GM19395 (cell line): Measurements from ENCODE around the gene C1orf94.
"Not testable (repeated sequence)": the region's sequence is repeated elsewhere in the genome, so short reads cannot be mapped to it uniquely, and the experiment has no call there.

Experiments used
- ATAC-seq: cut with Tn5 transposase; IDR thresholded peaks from one replicate; pipeline ENCODE4 v1.9.1; 2021; ENCODE audit warnings: mild to moderate bottlenecking, moderate library complexity; ENCODE audit not compliant: unreplicated experiment

The C1orf94 gene

GRCh38 chr1:34163792-34164731, 12.6 kb upstream of the C1orf94 start:
- no peak for ATAC-seq

GRCh38 chr1:34164771-34165391, 11.8 kb upstream of the C1orf94 start, which contains the start of gene CSMD2:
Gene CSMD2 (minus strand): TSS chr1:34165230. CDS start chr1:34165097, 133 bp downstream.
- no peak for ATAC-seq

DNA sequence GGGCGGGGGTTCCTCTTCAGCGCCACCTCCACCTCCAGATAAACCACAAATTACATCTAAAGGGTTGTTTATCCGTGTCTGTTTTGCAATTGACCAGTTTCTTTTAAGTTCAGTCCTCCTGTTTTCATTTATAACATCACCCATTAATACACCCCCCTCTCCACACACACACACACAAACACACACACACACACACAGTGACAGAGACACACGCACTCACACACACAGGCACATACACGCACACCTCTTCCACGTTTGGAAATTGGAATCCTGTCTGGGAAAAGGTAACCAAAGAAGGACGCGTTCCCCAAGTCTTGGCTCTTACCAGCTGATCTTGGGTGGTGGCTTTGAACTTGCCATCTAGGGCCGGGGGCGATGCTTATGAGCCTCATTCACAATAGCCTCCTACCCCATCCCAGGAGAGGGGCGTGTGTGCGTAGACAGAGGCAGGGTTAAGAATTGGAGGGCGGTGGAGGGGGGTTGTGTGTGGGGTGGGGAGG, 11.2 kb upstream of the C1orf94 start:
- no peak for ATAC-seq

DNA sequence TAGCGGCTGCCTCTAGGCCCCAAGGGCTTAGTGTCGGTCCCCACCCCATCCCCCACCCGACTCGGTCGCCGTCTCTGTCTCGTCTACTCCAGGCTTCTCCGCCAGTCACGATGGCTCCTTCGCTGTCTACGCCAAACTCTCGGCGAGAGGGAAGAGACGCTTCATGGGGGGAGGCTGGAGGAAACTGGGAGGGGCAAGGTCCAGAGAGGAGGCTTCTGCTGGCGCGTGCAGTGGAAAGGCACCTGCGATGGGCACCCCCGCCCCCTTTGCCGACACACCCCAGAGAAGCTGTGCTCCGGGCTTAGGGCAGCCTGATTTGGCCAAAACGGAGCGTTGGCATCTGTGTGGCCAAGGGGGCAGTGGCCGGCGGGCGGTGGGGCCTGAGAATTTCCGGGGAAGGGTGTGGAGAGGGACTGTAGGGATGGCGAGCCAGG, 10.5 kb upstream of the C1orf94 start:
- no peak for ATAC-seq

- no peak for ATAC-seq
Measured at GRCh38 chr1:34166625-34167361, 9.9 kb upstream of the C1orf94 start.

- ATAC-seq: no peak
Measured at GRCh38 chr1:34167389-34167788, 9.3 kb upstream of the C1orf94 start.

- ATAC-seq: no peak
Measured at GRCh38 chr1:34175744-34176143, 963 bp upstream of the C1orf94 start.

GRCh38 chr1:34178072-34178471, 1.4 kb downstream of the C1orf94 start:
- ATAC-seq: no peak

- ATAC-seq: not testable (repeated sequence)
Measured at GRCh38 chr1:34183381-34183780, 6.7 kb downstream of the C1orf94 start.

DNA sequence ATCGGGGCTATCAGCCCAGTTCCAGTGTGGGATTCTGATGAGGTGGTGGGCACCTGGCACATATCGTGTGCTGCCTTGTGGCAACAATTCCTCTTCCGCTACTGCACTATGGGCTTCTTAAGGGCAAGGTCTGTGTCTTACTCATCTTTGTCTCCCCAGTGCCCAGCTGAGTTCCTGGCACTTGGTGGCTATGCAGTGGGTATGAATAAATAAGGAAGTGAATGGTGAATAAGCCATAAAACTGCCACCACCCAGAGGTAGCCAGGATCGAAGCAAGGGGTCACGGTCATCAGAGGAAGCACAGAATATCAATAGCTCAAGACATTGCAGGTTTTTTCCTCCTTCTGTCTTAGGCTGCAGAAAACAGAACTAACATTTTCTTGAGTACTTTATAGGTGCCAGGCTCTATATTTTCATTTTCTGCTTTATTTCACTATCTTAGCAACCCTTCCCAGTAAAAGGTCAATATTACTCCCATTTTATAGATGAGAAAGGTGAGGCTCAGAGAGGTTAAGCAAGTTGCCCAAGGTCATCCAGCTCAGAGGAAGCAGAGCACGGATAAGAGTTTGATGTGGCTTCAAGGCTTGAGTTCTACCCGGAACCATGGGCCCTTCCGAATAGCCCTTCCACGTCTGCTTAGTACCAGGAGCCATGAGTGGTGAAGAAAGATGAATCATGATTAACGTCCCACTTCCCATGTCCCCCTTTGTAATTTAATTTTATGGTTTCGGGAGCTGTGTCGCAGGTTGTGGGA, 10.2 kb downstream of the C1orf94 start:
- ATAC-seq: no peak

DNA sequence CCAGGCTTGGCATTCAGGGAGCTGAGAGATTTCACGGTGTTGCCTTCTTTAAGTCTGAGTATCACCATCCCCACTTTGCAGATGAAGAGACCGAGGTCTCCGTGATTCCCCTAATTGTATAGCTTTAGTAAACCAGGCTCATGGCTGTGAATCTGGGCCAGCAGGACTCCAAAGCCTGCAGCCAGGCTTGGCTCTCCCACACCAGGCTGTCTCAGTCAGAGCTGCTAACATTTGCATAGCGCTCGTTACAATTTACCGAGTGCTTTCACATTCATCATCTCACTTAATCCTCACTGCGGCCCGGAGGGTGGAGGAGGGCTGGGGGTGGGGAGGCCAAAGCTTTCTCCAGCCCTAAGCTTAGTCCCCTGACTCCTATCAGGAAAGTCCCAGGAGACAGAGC, 11.7 kb downstream of the C1orf94 start:
- ATAC-seq: no peak

DNA sequence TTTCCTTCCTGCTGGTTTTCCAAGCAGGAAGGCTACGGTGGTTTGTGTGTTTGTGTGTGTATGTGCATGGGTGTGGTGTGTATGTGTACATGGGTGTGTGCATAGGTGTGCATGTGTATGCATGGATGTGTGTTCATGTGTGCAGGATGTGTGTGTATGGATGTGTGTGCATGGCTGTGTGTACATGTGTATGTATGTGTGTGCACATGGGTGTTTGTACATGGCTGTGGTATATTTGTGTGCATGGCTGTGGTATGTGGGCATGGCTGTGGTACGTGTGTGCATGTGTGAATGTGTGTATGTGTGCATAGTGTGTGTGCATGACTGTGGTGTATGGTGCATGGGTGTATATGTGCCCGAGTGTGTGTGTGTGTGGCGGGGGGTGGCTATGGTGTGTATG, 12.3 kb downstream of the C1orf94 start:
- ATAC-seq: no peak

DNA sequence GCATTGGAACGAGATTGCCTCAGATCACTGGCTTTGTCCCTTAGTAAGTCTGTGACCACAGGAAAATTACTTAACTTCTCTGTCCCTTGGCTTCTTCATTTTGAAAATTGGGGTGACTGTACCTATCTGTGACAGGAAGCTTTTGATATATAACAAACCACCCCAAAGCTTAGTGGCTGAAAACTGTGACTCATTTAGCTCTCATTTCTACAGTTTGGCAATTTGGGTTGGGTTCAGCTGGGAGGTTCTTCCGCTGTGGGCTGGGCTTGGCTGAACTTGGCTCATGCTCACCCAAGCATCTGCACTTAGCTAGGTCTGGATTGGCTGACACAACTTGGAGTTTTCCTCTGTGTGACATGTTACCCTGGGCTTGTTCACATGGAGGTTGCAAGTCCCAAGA, 14.0 kb downstream of the C1orf94 start:
- ATAC-seq: no peak

- no peak for ATAC-seq
Measured at GRCh38 chr1:34192621-34193020, 15.9 kb downstream of the C1orf94 start.

- no peak for ATAC-seq
Measured at GRCh38 chr1:34199927-34200326, 23.2 kb downstream of the C1orf94 start.

- ATAC-seq: no peak
Measured at GRCh38 chr1:34212673-34213072, 36.0 kb downstream of the C1orf94 start.

- ATAC-seq: no peak
Measured at GRCh38 chr1:34213956-34214355, 37.2 kb downstream of the C1orf94 start.

DNA sequence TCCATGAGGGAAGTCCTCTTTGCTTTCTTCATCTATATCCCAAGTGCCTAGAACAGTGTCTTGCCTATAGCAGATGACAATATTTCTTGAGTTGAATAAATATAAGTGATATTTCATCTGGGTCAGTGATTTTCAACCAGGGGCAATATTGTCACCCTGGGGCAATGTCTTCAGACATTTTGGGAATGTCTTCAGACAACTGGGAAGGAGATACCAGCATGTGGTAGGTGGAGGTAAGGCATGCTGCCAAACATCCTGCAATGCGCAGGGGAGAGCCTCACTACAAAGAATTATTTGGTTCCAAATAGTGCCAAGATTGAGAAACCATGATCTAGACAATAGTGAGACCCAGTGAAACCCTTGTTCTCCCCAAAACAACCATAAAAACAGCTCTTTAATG, 54.7 kb downstream of the C1orf94 start:
- ATAC-seq: no peak

DNA sequence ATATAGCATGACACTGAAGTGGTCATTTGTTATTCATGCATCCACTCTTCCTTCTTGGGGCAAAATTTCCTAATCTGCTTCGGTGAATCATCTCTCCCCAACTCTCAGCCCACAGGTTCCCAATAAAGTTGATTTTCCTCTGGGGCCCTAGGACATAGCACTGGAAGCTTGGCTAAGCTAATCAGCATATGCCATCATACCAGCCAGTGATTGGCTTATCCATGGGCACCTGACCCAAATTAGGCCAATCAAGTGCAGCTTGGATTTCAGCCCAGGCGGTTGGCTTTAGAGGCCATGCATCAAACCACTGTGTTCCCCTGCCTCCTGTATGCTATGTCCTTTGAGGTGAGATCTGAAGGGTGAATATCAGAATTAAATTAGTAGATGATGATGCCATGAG, 58.9 kb downstream of the C1orf94 start:
- no peak for ATAC-seq

DNA sequence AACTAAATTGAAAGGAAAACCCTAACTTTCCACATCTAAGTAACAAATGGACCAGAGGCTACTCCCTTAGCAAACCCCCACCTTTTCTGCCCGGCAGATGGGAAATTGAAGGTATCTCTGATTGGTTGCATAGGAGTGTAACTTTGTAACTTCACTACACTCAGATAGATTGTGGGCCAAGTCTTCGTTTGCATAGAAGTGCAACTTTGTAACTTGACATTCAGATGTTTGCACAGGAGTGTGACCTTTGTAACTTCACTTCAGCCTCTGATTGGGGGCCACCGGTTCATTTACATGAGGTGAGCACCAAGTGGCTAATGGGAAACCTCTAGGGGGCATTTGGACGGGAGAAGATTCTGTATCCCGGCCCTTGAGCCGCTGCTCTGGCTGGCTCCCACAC, 59.4 kb downstream of the C1orf94 start:
- ATAC-seq: no peak
